PC-9 (cell line): ENCODE data around the gene ERP27.

Experiments used
- EZH2 ChIP-seq: fragments of 200-600 bp; sonication (generic); IDR thresholded peaks from 2 replicates; pipeline ENCODE4 v1.8.0; 2017; ENCODE audit warnings: antibody characterized with exemption, low read depth
- TF ChIP-seq, protein P1 (sequence below): fragments of 200-600 bp; sonication (generic); conservative IDR thresholded peaks from 2 replicates; pipeline ENCODE4 v1.6.1; 2017; ENCODE audit warnings: mixed run types, antibody characterized with exemption, mild to moderate bottlenecking, moderate library complexity

DNA sequence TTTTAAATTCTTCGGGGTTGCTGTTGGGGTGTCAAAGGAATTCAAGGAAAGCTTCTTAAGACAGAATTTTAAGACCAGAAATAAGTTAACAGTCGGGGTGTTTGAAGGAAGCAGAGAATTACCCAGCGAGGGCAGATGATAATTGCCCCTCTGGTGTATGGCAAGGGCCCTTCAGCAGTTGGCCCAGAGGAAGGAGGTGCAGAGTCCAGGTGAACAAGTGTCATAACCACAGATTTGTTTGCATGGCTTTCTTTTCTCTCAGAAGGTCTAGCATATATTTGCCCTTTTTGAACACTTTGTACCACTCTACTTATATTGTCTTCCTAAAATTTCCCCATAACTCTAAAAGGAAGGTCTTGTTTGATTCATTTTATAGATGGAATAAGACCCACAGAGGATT, 36.3 kb upstream of the ERP27 start:
- TF ChIP-seq EZH2, result no peak
- TF ChIP-seq, protein P1, sequence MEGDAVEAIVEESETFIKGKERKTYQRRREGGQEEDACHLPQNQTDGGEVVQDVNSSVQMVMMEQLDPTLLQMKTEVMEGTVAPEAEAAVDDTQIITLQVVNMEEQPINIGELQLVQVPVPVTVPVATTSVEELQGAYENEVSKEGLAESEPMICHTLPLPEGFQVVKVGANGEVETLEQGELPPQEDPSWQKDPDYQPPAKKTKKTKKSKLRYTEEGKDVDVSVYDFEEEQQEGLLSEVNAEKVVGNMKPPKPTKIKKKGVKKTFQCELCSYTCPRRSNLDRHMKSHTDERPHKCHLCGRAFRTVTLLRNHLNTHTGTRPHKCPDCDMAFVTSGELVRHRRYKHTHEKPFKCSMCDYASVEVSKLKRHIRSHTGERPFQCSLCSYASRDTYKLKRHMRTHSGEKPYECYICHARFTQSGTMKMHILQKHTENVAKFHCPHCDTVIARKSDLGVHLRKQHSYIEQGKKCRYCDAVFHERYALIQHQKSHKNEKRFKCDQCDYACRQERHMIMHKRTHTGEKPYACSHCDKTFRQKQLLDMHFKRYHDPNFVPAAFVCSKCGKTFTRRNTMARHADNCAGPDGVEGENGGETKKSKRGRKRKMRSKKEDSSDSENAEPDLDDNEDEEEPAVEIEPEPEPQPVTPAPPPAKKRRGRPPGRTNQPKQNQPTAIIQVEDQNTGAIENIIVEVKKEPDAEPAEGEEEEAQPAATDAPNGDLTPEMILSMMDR, result no peak
